Stimulated activated CD8-positive, alpha-beta memory T cell treated with anti-CD3 and anti-CD28 coated beads, Interleukin-15, amount 100 ng/mL, for 4 hours (primary cell): ENCODE measurements around the gene EBF3.

Source experiments
- DNase-seq, 2 donors: peaks; one replicate each; pipeline ENCODE4 v3.0.0-alpha.2; 2020; ENCODE audit warnings: low read depth in 2 of 2

EBF3 gene

DNA sequence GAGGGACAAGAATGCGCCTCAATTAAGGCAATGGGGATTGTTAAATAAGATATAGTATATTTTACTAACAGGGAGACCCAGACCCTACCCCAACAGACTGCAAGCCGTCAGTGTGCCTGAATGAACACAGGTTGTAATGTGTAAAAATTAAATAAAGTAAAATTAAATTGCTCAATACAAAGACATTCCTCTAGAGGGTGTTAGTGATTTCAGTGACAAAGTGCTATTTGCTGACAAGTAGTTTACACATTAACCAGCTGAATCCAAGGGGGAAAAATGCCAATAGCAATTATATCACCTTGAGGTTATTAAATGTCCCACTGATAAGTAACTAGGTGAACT, 110.5 kb downstream of the EBF3 start:
- DNase-seq, result no peak

DNA sequence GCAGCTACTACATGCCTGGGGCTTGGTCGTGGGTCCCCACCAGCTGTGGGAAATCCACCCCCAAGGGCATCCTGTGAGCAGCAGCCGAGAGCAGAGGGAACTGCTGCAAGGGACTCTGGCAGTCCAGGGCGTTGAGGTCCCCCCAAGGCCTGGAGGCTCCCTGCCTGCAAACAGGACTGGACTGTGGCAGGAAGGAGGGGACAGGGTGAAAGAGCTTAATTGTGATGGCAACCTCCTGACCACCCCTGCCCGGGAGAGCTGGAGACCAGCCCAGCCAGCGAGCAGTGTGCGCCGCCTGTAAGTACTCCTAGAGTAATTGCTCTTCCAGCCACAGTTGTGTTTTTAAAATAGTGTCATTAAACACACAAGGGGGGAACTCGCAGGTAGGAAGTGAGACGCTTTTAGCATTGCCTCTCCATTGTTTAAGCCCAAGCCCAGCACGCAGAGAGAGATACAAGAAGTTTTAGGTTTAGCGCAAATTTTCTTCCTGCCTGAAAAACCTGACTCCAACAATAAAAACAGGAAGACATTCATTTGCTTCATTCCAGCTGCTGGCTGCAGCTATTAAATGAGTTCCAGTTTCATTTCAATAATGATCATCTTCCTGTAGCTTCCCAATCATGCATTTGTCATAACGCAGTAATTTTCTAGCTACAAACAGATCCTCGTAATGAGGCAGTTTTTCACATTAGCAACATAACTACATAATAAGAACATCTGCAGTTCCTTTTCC, 111.1 kb downstream of the EBF3 start:
- no peak for DNase-seq

- no peak for DNase-seq
These were observed 112.0 kb downstream of the EBF3 start for GRCh38 chr10:129851941-129852640.

DNA sequence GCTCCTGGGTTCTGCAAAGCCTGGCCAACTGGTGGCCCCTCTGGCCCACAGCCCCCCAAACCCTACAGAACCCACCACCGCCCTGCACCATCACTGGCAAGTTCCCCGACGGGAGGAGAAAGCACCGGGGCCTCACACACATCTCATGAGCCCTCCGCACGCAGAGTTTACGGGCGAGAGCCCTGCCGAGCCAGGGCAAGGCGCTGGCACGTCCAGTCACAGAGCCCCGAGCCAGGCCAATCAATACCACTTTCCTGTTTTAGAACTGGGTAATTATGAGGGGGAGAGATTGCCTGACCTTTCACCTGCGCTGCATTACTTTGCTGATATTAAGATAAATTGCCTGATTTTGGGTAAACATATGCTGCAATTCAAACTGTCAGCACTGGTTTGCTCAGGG, 113.3 kb downstream of the EBF3 start:
- DNase-seq, result no peak

- no peak for DNase-seq
These were observed 113.8 kb downstream of the EBF3 start for GRCh38 chr10:129850316-129850715.

DNA sequence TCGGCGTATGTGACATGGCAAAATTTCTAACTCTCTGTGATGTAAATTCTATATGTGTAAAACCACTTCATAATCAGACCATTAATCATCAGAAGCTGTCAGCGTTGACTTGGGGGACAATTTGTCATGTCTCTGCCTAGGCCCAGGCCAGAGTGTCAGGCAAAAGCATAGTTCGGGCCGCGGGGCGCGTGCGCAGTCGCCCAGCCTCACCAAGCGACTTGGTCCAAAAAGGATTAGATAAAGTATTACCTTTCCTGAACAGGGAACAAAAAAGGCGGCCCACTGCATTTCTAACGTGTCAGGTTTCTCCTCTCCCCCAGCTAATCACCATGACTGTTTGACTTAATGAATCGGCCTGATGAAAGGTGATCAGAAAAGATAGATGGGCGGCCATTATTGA, 114.2 kb downstream of the EBF3 start:
- no peak for DNase-seq

DNA sequence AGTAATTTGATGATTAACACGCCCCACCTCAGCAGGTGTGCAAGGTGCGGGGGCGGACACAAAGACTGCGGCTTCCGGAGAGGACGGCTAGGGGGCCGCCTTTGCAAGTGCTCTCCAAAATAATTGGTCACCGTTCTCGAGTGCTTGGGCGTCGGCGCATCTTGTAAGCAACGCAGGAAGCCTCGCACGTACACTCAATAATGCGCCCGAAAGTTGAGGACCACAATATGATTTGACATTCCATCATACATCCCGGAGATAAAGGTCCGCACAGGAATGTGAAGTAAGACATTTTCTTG, 114.7 kb downstream of the EBF3 start:
- DNase-seq, result no peak

GRCh38 chr10:129848696-129849451, 115.2 kb downstream of the EBF3 start:
- no peak for DNase-seq

GRCh38 chr10:129847741-129848483, 116.2 kb downstream of the EBF3 start:
- DNase-seq, result no peak

DNA sequence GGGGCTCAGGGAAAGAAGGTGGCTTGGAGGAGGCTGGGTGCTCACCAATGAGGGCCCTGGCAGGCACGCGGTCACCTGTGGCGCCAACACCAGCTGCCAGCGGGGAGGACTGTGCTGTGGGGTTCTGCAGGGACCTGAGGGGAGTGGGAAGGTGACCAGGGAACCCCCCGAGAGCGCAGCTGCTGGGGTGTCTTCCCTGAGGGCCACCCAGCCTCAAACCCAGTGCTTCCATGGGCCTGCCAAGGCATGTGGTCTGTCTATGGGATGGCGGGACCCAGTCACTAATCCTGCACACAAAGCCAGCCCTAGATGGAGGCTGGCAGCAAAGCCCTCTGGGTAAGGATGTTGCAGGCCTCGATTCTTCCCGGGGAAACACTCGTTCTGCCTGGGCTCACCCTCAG, 117.1 kb downstream of the EBF3 start:
- DNase-seq, result no peak

- DNase-seq, result no peak
These were observed 118.8 kb downstream of the EBF3 start for GRCh38 chr10:129845111-129845753.

DNA sequence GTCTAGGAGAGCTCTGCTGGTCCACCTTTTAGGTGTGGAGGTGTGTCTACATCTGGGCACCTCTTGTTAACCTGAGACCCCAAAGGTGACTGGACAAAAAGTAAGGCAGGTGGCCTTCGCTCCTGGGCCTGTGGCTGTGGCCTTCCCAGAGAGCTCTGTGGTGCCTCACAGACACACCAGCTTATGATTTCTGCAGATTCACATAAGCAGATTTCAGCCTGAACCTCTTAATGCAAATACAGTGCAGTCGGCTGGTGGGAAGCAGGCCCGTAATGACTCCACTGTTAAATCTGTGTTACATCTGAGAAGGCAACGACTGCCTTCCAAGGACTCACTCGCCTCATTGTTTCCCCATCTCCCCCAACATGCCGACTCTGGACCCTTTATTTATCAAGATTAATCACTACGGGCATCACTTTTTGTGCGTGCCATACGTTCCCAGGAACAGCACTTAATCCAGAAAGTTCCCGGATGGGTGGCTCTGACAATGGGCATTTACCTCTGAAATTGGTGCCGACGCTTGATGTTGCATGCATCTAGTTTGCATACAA, 119.8 kb downstream of the EBF3 start:
- DNase-seq, result no peak

DNA sequence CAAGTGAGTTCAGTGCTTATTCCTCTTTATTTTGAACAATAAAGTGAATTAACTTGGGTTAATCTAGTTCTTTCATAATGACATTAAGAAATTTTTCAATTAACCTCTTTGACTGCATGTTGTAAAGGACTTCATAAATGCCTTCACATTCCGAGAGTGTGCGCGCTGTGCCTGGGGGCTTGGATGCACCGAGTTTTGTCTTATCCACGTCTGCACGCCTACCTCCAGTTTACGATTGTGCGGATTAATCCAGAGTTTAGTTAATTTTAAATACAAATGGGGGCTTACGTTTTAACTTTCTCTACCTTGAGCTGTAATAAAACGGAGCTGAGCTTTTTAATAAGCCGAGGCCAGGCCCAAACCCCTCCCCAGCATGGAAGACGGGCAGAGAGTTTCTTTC, 120.4 kb downstream of the EBF3 start:
- DNase-seq, result no peak

DNA sequence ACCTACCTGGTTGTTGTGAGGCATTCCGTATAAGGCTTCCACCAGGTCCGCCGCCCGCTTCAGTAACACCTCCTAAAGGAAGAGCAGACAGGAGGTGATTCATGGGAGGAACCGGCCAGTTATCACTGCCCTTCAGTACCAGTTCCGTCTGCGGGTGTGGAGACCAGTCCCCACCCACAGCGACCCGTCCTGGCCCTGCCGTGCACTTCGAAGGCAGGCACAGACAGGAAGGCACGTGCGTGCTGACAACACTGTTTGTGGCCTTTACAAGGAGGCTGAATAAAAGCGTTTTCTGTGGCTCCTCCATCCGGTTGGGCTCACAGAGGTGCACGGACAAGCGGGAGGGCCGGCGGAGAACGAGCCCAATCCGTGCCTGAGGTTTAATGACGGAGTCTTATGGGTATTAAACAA, 120.9 kb downstream of the EBF3 start:
- no peak for DNase-seq

GRCh38 chr10:129842031-129842430, 122.0 kb downstream of the EBF3 start:
- no peak for DNase-seq

DNA sequence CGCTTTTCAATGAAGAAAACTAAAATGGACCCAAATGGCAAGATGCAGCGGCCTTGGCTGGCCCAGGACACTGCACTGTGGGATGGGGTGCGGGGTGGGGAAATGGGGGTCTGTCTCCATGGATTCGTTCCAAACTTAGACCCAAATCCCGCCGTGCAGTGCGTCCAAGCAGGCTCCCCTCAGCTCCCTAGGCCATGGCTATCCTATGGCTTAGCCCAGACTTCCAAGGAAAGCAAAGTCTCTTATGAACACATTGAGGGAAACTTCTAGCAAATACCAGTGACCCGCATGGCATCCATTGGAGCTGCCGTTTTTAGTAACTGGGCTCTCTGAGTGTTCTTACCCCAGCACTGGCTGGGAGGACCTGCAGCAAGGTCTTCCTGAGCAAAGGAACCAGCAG, 122.5 kb downstream of the EBF3 start:
- DNase-seq, result no peak

DNA sequence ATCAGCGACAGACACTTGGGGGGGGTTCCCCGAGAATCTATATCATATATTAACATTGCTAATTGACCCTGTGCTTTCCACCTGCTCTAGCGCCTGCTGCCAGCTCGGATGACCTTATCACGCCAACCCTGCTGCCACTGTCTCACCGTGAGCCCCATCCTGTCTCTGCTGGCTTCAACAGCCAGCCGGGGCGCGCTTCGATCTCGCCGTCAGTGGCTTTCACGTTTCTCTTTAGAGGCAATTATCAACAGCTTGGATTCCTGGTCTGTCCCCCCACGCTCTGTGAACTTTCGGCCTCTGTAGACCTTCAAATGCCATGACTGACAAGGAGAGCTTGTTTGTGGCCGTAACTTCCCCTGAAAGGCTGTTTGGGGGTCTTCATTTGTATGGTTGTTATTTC, 123.0 kb downstream of the EBF3 start:
- no peak for DNase-seq

GRCh38 chr10:129840196-129840590, 123.9 kb downstream of the EBF3 start:
- no peak for DNase-seq

- no peak for DNase-seq
These were observed 124.5 kb downstream of the EBF3 start for GRCh38 chr10:129839285-129840195.

- no peak for DNase-seq
These were observed 125.3 kb downstream of the EBF3 start for GRCh38 chr10:129838794-129839193.
